ENCODE measurements around the gene LRRC3C.

LRRC3C gene

GRCh38 chr17:39903158-39903884 lies 24.2 kb upstream of the LRRC3C start:
- Histone ChIP-seq H3K4me1 (ENCODE audit: control insufficient read depth, insufficient read depth, low read length) (no peaks in the 10 kb centered on the region), H3K27ac (ENCODE audit: extremely low read depth, low read depth, low read length) (no peak overlapping the region), H3K4me3 (ENCODE audit: low read depth, low read length) (no peak overlapping the region), H3K36me3 (ENCODE audit: control insufficient read depth in 2 of 2, insufficient read depth in 1 of 2, low read length in 2 of 2) (peaks cover 0 to 13% of the 10 kb centered on the region in 2 experiments; a peak in 2 of 3 replicates), H3K9me3 (ENCODE audit: control insufficient read depth, insufficient read depth, low read depth, low read length) (no peaks in the 10 kb centered on the region)
- TF ChIP-seq YY1 (tag by site-specific recombination; IDR thresholded peaks at IDR 0.05), result no peak
- no peak for TF ChIP-seq ZNF449 (tag by site-specific recombination; IDR thresholded peaks at IDR 0.05)
- TF ChIP-seq ZNF394 (tag by site-specific recombination; IDR thresholded peaks at IDR 0.05; ENCODE audit: borderline replicate concordance), result no peak
- TF ChIP-seq ZNF280D (tag by site-specific recombination; IDR thresholded peaks at IDR 0.05), result no peak
- TF ChIP-seq ZNF830 (tag by site-specific recombination; IDR thresholded peaks at IDR 0.05; ENCODE audit: low read depth), result no peak
- no peak for TF ChIP-seq ZNF26 (tag by site-specific recombination; IDR thresholded peaks at IDR 0.05)
- TF ChIP-seq SALL2 (tag by site-specific recombination; IDR thresholded peaks at IDR 0.05; ENCODE audit: borderline replicate concordance), result no peak
- TF ChIP-seq ZNF521 (tag by site-specific recombination; IDR thresholded peaks at IDR 0.05), result no peak
- no peak for TF ChIP-seq ZFP3 (tag by site-specific recombination; IDR thresholded peaks at IDR 0.05; ENCODE audit: low read depth)
- TF ChIP-seq OVOL3 (tag by site-specific recombination; IDR thresholded peaks at IDR 0.05), result no peak
- no peak for TF ChIP-seq ZNF433 (tag by site-specific recombination; IDR thresholded peaks at IDR 0.05; ENCODE audit: low read depth)
- TF ChIP-seq ZNF585B (tag by site-specific recombination; IDR thresholded peaks at IDR 0.05), result no peak
- TF ChIP-seq ZNF10 (tag by site-specific recombination; IDR thresholded peaks at IDR 0.05), result no peak
- ChIA-PET POLR2A (no interaction called here), CTCF (no interaction called here)

GRCh38 chr17:39904990-39905288 lies 22.6 kb upstream of the LRRC3C start:
- CTCF ChIA-PET, result interaction anchor here (0.6 to 1.0 kb wide), 2 partner anchors 30 to 251 kb away, joined by 5 to 6 read pairs; no protein-coding TSS in a partner anchor
- POLR2A ChIA-PET, result interaction anchor here (0.6 kb wide), 1 partner anchor 22 kb away, joined by 5 read pairs; the partner anchor contains the start of genes LRRC3C and ORMDL3
- no peaks in the 10 kb centered on the region for H3K9me3 ChIP-seq (ENCODE audit: control insufficient read depth, insufficient read depth, low read depth, low read length)
- no peak for TF ChIP-seq YY1 (tag by site-specific recombination; IDR thresholded peaks at IDR 0.05)
- no peak for TF ChIP-seq TRIM28 (IDR thresholded peaks at IDR 0.05; ENCODE audit: borderline replicate concordance, low read length)
- no peak for TF ChIP-seq ZNF610 (tag by site-specific recombination; IDR thresholded peaks at IDR 0.05; ENCODE audit: borderline replicate concordance)
- no peak for TF ChIP-seq ZNF362 (tag by site-specific recombination; IDR thresholded peaks at IDR 0.05)
- no peak for TF ChIP-seq ZNF629 (tag by site-specific recombination; IDR thresholded peaks at IDR 0.05)
- no peak for TF ChIP-seq ZNF280C (tag by site-specific recombination; IDR thresholded peaks at IDR 0.05)
- no peak for TF ChIP-seq ZNF837 (tag by site-specific recombination; IDR thresholded peaks at IDR 0.05)
- no peak for TF ChIP-seq ZNF600 (tag by site-specific recombination; IDR thresholded peaks at IDR 0.05)
- TF ChIP-seq SETDB1 (IDR thresholded peaks at IDR 0.05; ENCODE audit: insufficient read length, low read length), result no peak
- TF ChIP-seq ZNF692 (tag by site-specific recombination; IDR thresholded peaks at IDR 0.05), result no peak

More at GRCh38 chr17:39904990-39905288, 22.6 kb upstream of the LRRC3C start:
- Histone ChIP-seq H3K4me3 (ENCODE audit: low read depth, low read length) (no peak overlapping the region), H3K4me1 (ENCODE audit: control insufficient read depth, insufficient read depth, low read length) (no peaks in the 10 kb centered on the region), H3K36me3 (ENCODE audit: control insufficient read depth in 2 of 2, insufficient read depth in 1 of 2, low read length in 2 of 2) (peaks cover 3 to 22% of the 10 kb centered on the region in 2 experiments; a peak in 2 of 3 replicates), H3K27ac (ENCODE audit: extremely low read depth, low read depth, low read length) (no peak overlapping the region)
